HuH-7.5 (cell line): Measurements from ENCODE around the gene ATP2A1.
"Not testable (repeated sequence)": the region's sequence is repeated elsewhere in the genome, so short reads cannot be mapped to it uniquely, and the experiment has no call there.

Source experiments
- DNase-seq: peaks from one replicate; pipeline ENCODE4 v3.0.0; 2011; ENCODE audit warnings: low spot score

ATP2A1 gene

DNA sequence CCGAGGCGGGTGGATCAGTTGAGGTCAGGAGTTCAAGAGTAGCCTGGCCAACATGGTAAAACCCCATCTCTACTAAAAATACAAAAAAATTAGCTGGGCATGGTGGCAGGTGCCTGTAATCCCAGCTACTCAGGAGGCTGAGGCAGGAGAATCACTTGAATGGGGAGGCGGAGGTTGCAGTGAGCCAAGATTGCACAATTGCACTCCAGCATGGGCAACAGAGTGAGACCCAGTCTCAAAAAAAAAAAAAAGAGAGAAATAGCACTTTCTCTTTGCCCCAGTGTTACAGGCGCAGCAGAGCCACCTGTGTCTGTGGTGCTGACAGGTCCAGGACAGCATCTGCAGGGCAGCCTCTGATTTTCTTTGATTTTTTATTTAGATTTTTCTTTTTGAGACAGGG lies 3.3 kb downstream of the ATP2A1 start:
- DNase-seq: not testable (repeated sequence)

DNA sequence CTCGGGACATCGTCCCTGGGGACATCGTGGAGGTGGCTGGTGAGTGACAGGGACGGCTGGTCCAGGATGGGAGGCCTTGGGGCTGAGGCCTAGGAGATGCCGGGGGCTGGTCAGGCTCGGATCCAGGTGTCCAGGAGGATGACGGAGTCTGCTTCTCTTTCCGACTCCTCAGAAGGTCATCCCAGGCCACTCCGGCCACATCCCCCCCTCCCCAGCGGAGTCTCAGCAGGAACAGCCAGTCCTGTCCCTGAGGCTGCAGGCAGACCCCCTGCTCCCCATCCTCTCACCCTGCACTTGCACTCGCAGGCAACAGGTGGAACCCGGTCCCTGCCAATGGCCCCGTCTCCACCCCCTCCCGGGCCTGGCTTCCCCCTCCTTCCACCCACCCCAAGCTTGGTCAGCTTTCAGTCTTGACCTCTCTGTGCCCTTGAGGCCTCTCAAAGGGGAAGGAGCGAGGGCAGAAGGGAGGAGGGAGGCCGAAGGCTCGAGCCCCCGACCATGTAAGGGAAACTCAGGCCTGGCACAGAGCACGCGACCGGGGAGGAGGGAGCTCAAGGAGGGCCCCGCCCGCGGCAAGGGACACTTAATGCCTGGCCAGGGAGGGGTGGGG lies 4.4 kb downstream of the ATP2A1 start:
- DNase-seq: no peak

DNA sequence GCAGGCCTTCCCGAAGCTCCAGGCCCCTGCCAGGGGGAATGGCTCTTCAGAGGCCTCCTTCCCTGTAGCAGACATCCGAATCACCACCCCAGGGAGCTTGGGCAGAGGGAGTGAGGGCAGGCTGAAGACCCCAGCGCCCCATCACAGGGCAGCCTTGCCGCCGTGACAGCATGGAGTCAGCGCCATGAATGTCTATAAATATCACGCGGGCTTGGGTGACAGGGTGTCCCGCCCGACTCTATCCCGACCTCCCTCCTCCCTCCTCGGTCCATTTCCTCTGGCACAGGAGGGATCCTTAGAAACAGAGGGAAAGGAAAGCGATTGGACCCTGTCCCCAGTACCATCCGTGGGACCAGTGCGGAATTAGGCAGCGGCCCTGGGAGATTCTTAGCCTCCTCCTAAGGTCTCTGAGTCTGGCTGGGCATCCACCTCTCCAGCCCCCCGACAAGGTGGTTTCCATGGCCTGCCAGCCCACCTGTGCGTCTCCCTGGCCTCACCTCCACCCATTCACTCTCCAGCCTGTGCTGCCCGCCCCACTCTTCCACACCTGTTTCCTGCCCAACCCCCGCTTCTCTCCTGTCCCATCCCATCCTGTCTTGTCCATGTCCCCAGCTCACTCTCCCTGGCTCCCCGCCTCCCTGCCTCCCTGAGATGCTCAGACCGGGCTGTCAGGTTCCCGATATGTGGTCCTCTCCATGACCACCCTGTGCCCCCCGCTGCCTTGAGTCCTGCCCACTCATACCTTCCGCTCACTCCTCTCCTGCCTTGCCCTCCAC lies 5.1 kb downstream of the ATP2A1 start:
- DNase-seq: no peak

DNA sequence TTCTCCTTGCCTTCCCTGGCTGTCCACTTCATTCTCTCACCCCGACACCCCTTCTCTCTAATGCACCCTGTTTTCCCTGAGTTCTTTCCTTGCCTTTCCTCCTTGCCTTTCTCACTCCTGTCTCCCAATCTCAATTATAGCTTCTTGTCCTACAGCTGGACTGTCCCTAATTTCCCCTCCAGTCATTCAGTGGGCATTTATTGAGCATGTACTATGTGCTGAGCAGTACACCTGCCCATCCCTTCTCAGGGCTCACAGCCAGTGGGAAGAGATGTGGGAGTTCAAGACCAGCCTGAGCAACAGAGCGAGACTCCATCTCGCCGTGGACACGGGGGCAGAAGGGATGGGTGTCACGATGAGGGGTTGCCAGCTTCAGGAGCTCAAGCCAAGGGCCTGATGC lies 5.8 kb downstream of the ATP2A1 start:
- no peak for DNase-seq

DNA sequence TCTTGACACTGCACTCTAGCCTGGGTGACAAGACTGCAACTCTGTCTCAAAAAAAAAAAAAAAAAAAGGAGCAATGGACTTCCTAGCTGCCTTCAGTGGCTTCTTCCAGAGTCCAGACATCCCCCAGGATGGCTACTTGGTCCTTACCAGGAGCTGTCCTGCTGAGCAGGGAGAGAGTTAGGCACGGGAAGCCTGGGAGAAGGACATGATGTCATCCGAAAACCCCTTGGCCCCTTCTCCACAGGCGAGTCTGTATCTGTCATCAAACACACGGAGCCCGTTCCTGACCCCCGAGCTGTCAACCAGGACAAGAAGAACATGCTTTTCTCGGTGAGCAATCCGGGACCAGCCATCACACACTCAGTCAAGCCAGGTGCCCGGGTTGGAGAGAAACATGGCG lies 8.7 kb downstream of the ATP2A1 start:
- DNase-seq: no peak

DNA sequence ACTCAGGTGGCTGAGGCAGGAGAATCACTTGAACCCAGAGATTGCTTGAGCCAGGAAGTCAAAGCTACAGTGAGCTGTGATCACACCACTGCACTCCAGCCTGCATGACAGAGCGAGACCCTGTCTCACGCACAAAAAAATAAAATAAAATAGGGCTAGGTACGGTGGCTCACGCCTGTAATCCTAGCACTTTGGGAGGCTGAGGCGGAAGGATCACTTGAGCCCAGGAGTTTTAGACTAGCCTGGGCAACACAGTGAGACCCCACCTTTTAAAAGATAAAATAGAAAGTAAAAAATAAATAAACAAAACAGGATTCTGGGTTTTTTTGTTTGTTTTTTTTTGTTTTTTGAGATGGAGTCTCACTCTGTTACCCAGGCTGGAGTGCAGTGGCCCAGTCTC lies 12.1 kb downstream of the ATP2A1 start:
- DNase-seq: not testable (repeated sequence)

DNA sequence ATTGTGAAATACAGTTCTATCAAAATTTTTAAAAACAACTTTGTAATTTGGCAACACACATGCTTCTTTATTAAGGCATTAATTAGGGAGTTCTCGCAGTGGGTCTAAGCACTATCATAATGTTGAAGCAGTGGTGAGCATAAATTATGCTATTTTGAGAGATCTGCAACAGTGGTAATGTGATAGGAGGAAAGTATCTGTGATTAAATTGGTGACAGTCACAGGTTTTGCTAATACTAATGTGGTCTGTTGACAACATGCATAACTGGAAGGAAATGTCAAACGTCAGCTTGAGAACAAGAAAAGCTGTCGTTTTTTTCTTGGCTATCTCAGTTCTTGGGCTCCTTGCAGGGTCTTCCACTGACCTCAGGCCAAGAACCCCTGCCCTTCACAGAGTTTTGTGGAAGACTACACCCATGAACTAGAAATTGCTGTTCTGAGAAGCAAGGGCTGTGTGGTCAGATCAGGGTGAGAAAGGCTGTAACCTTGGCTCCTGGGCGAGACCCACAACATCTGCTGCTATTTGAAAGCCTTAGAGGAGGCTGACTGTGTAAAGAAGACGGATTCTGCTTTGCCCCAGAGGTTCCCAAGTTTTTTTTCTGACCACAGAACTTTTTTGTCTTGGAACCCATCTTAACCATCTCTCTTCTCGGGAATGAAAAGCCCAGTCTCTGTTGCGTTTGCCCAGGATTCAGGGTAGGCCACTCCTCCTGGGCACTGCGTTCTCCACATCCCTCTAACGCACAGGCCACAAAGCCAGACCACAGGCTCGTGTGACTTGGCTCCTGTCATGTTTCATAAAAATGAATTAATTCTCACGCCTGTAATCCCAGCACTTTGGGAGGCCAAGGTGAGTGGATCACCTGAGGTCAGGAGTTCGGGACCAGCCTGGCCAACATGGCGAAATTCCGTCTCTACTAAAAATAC lies 13.9 kb downstream of the ATP2A1 start:
- DNase-seq: no peak

DNA sequence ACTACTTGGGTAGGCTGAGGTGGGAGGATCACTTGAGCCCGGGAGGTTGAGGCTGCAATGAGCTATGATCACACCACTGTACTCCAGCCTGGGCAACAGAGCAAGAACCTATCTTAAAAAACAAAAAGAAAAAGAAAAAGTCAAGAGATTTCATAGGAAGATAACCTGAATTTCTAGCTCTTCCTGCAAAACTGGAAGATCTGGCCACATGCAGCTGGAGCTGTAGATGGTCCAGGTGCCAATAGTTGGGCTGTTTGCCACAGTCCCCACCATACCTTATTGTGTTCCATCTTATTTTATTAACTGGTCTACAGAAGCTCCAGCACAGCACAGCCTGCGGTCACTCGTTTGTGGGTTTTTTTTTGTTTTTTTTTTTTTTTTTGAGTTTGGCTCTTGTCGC lies 15.0 kb downstream of the ATP2A1 start:
- DNase-seq: no peak

DNA sequence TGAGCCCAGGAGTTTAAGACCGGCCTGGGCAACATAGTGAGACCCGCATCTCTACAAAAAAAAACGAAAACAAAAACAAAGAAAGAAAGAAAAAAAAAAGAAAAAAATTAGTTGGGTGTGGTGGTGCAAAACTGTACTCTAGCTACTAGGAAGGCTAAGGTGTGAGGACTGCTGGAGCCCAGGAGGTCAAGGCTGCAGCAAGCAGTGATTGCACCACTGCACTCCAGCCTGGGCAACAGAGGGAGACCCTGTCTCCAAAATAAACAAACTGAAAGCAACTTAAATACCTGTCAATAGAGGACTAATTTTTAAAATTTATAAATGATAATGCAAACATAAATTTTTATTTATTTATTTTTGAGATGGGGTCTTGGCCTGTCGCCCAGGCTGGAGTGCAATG lies 17.3 kb downstream of the ATP2A1 start:
- DNase-seq: no peak

DNA sequence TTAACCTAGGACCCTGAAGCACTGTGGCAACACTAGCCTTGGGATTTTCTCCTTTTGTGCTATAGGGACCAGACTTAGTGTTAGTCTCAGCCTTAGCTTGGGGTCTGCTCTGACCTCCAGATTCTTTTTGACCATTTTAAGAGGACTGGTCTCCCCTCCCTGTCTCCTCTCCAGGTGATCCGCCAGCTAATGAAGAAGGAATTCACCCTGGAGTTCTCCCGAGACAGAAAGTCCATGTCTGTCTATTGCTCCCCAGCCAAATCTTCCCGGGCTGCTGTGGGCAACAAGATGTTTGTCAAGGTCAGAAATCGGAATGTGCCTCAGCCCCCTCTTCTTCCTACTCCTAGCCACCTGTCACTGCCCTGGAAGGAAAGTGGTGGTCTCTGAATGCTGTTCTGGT lies 19.5 kb downstream of the ATP2A1 start:
- no peak for DNase-seq

DNA sequence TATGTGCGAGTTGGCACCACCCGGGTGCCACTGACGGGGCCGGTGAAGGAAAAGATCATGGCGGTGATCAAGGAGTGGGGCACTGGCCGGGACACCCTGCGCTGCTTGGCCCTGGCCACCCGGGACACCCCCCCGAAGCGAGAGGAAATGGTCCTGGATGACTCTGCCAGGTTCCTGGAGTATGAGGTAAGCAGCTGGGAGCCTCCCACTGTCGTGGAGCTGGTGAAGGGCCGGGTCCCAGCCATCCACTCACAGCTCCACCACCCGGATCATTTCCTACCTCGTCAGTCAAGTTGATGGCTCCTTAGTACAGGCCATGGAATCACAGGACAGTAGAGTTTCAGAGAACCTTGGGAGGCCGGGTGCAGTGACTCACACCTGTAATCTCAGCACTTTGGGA lies 20.0 kb downstream of the ATP2A1 start:
- DNase-seq: no peak

DNA sequence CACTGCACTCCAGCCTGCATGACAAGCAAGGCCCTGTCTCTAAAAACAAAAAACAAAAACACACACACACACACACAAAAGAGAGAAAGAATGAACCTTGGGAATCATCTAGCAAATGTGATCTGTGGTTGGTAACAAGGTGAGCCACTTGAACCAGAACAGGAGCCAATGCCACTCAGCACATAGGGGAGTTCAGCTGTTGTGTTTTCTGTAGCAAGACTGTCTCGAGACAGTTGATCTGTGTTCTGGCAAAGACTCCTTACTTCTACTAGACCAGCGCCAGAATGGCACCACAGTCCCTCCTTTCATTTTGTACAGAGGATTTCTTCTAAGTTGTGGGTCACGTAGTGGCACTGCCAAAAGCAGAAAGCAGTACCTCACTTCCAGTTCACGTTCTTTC lies 20.7 kb downstream of the ATP2A1 start:
- DNase-seq: no peak

DNA sequence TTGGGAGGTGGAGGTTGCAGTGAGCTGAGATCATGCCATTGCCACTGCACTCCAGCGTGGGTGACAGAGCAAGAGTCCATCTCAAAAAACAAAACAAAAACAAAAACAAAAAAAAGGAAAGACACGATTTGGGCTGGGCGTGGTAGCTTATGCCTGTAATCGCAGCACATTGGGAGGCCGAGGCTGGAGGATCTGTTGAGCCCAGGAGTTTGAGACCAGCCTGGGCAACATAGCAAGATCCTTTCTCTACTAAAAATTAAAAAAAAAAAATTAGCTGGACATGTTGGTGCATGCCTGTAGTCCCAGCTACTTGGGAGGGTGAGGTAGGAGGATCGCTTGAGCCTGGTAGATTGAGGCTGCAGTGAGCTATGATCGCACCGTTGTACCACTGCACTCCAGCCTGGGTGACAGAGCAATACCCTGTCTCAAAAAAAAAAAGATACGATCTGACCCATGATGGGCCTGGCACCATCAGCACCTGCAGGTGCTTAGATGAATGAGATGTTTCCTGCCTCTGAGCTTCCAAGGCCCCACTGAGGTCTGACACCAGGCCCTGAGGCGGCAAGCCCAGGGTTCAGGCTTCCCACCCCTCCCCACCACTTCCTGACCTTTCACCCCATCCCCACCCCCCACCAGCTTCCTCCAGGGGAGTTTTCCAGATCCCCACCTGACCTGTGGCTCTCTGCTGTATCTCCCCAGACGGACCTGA lies 21.7 kb downstream of the ATP2A1 start:
- DNase-seq: no peak

DNA sequence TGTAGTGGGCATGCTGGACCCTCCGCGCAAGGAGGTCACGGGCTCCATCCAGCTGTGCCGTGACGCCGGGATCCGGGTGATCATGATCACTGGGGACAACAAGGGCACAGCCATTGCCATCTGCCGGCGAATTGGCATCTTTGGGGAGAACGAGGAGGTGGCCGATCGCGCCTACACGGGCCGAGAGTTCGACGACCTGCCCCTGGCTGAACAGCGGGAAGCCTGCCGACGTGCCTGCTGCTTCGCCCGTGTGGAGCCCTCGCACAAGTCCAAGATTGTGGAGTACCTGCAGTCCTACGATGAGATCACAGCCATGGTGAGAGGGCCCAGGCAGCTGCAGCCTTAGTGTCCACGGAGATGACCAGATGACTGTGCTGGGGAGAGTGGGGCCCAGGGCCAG lies 22.3 kb downstream of the ATP2A1 start:
- DNase-seq: no peak

DNA sequence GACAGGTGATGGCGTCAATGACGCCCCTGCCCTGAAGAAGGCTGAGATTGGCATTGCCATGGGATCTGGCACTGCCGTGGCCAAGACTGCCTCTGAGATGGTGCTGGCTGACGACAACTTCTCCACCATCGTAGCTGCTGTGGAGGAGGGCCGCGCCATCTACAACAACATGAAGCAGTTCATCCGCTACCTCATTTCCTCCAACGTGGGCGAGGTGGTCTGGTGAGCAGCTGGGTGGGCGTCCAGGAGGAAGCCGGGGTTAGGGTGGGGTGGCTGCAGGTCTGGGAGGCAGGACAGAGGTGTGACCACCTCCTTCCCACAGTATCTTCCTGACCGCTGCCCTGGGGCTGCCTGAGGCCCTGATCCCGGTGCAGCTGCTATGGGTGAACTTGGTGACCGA lies 23.6 kb downstream of the ATP2A1 start:
- DNase-seq: no peak

DNA sequence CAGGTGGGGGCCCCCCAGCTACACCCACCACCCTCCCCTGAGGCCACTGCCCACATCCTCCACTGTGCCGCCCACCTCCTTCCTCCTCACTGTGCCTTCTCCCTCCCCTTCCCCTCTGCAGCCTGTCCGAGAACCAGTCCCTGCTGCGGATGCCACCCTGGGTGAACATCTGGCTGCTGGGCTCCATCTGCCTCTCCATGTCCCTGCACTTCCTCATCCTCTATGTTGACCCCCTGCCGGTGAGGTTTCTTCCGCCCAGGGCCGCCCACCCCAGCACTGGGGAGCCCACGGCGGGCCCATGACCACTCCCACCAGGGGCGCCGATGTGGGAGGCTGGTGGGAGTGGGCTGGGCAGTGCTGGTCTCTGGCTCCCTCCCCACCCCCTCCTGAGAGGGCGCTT lies 24.6 kb downstream of the ATP2A1 start:
- DNase-seq: no peak

DNA sequence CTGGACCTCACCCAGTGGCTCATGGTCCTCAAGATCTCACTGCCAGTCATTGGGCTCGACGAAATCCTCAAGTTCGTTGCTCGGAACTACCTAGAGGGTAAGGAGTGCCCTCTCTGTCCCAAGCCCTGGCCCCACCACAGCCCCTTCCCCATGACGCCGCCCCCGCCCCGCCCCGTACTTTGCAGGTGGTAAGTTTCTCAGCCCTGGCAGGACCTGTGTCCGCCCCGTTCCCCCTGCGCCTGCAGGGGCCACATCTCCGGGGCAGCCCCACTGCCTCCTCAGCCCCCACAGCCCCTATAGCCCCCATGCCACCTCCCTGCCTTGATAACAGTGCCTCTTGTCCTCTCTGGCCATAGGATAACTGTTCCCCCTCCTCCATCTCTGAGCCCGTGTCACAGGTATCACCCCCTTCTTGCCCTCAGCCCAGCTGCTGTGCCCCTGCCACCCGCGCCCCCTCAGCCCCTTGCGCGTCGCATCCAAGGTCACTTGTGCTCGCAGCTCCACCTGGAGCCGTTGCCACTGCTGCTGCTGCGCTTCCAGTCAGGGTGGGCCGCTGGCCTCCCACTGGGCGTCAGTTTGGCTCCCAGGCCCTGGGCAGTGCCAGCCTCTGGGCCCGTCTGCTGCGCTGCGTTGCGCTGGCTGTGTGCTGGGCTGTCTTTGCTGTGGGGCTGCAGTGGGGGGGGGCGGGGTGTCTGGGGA lies 25.2 kb downstream of the ATP2A1 start:
- no peak for DNase-seq

DNA sequence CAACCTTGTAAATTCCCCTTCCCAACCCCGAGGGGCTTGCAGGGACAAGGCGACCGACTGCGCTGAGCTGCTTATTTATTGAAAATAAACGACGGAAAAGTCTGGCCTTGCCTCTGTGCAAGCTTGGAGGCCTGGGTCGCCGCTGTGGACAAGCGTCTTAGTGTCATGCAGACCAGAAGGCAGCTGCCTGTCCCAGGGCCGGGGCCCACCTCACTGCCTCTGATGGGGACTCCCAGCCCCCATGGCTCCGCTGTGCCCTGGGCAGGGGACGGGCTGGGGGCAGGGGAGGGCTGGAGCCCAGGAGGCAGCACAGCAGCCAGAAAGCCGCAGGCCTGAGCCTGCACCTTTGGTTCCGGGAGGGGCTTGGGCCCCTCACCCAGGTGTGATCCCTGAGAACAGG lies 26.1 kb downstream of the ATP2A1 start:
- DNase-seq: no peak

DNA sequence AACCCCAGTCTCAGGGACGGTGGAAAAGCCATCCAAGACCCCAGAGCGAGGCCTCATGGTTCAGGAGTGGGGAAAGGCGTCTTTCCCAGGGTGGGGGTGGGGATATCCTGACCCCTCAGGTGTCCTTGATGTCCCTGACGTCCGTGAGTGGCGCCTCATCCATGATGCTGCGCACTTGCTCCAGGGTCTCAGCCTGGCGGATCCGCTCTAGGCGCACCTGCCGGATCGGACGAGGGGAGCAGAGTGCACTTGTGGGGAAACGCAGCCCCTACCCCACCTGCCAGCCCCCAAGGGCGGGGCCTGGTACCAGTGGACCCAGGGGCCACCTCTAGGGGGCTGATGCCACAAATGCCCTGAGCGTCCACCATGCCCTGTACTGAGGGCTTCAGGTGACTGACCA lies 26.5 kb downstream of the ATP2A1 start:
- no peak for DNase-seq

DNA sequence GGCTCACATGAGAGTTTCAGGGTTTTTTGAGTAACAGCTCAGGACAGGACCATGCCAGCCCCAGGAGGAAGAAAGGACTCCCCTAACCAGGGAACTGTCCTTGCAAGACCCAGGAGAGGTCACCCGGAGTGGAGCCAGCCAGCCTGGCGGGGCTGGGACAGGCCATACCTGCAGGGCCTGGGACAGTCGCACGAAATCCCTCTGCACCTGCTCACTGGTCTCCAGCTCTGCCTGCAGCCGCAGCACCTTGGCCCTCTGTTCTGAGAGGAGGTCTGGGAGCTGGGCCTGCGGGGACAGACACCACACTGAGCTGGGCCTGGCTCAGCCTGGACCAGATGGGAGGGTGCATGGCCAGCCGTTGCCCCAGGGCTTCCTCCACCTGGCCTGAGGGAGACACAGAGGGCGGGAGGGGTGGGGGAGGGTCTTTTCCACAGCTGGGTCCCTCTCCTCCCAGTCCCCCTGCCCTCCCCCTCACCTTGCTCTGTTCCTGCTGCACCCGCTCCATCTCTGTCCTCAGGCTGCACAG lies 27.0 kb downstream of the ATP2A1 start:
- DNase-seq: no peak

DNA sequence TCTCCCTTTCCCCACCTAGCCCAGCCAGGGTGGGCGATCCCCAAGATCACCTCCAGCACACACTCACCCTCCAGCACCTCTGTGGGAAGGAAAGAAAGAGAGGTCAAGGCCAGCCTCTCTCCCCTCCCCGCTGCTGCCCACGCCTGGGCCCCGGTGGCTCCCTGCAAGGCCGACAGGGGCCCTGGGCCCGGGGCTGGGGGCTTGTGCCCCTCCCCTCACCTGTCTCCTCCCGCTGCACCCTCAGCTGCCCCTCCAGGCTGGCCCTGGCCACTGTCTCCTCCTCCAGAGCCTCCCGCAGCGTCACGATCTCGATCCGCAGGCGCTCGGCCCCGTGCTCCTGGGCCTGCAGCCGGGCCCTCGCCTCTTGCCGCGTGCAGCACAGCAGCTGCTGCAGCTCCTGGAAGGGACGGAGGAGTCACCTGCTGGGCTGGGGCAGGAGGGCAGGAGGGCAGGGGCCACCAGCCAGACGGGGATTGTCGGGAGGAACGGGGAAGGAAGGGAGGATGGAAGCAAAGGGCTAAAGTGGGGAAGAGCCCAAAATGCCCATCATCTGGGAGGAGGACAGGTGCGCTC lies 27.6 kb downstream of the ATP2A1 start:
- no peak for DNase-seq
